ENCODE results near the gene ACKR4. TPM values are rescaled to one million over a fixed set of nuclear protein-coding genes. Genes with fewer than 3 reads are reported as not detected.
"Not testable (repeated sequence)": the region's sequence is repeated elsewhere in the genome, so short reads cannot be mapped to it uniquely, and the experiment has no call there.

Gene ACKR4
- total RNA-seq, 1 donor from 2014 or later, result 41.2 TPM

- DNase-seq, result no peak
Measured at GRCh38 chr3:132594498-132594897, 2.6 kb upstream of the ACKR4 start.

DNA sequence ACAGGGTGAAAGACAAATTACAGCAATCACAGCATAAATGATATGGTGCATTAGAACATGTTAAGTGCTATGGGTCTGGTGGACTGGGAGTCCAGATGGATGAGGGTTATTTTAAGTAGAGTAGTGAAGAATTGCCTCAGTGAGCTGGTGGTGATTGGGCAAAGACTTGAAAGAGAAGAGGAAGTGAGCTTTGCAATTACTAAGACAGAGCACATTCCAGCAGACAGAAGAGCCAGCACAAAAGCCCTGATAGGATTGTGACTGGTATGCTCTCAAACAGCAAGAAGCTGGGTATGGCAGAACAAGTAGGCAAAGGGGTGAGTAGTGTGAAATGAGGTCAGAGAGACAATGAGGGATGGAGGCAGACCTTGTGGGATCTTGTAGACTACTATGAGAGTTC, 2.1 kb upstream of the ACKR4 start:
- DNase-seq, result no peak

GRCh38 chr3:132596326-132596725, 744 bp upstream of the ACKR4 start:
- DNase-seq, result no peak

- no peak for DNase-seq
Measured at GRCh38 chr3:132597660-132598059, 590 bp downstream of the ACKR4 start.

DNA sequence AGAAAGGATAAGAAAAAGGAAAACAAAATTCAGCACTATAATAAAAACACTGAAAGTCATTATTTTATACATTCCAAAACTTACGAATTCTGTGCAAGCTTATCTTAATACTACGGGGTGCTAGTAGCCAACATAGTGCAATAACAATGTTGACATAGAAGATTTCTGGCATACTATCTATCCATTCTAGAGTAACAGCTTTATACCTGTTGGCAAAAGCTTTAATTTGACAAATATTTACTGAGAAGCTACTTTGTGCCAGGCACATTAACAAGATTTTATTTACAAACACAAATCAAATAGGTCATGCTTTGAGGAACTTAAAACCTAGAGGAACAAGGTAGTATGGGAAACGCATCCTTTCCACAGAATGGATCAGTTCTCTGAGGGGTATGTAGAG, 1.1 kb downstream of the ACKR4 start:
- DNase-seq, result no peak

DNA sequence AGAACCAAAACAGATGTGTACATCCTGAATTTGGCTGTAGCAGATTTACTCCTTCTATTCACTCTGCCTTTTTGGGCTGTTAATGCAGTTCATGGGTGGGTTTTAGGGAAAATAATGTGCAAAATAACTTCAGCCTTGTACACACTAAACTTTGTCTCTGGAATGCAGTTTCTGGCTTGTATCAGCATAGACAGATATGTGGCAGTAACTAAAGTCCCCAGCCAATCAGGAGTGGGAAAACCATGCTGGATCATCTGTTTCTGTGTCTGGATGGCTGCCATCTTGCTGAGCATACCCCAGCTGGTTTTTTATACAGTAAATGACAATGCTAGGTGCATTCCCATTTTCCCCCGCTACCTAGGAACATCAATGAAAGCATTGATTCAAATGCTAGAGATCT, 3.5 kb downstream of the ACKR4 start:
- DNase-seq, result not testable (repeated sequence)

DNA sequence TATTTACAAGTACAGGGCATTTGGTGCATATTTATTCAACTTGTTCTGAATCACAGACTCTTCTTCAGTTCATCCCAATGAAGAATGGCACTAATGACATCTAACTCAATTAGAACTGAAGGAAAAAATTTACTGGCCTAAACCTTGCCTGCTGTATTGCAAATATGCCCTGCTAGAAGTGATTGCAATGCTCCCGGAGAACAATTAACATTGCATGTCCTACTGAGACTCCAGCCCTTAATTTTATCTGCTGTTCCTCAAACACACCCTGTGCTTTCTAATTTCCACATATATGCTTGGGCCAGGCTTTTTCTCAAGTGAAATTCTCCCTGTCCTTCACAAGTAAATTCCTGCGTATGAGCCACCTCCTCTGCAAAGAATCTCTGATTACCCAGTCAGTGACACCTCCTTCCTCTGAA, 8.3 kb downstream of the ACKR4 start:
- no peak for DNase-seq

- DNase-seq, result peak; percentile 77
Measured at GRCh38 chr3:132606085-132606484, 9.0 kb downstream of the ACKR4 start.

GRCh38 chr3:132606620-132607019, 9.6 kb downstream of the ACKR4 start:
- DNase-seq, result not testable (repeated sequence)

DNA sequence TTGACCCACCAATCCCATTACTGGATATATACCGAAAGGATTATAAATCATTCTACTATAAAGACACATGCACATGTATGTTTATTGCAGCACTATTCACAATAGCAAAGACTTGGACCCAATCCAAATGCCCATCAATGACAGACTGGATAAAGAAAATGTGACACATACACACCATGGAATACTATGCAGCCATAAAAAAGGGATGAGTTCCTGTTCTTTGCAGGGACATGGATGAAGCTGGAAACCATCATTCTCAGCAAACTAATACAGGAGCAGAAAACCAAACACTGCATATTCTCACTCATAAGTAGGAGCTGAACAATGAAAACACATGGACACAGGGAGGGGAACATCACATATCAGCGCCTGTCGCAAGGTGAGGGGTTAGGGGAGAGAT, 18.2 kb downstream of the ACKR4 start:
- DNase-seq, result not testable (repeated sequence)

GRCh38 chr3:132615881-132616280, 18.8 kb downstream of the ACKR4 start:
- no peak for DNase-seq

- DNase-seq, result no peak
Measured at GRCh38 chr3:132616780-132617179, 19.7 kb downstream of the ACKR4 start.

- DNase-seq, result no peak
Measured at GRCh38 chr3:132622148-132622547, 25.1 kb downstream of the ACKR4 start.

GRCh38 chr3:132622761-132623160, 25.7 kb downstream of the ACKR4 start:
- DNase-seq, result no peak

GRCh38 chr3:132623646-132624045, 26.6 kb downstream of the ACKR4 start:
- no peak for DNase-seq

DNA sequence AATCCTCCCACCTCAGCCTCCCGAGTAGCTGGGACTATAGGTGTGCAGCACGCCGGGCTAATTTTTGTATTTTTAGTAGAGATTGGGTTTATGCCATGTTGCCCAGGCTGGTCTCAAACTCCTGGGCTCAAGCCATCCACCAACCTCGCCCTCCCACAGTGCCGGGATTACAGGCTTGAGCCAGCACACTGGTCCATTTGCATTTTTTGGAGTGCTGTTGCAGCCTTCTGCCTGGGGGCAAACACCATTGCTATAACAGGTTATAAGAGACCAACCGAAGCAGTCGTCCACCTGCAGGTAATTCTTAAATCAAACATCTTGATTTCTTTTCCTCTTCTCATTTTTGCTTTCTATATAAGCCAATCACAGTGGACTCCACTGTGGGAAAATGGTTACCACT, 27.7 kb downstream of the ACKR4 start:
- DNase-seq, result no peak

GRCh38 chr3:132625613-132626012, 28.5 kb downstream of the ACKR4 start:
- DNase-seq, result no peak

DNA sequence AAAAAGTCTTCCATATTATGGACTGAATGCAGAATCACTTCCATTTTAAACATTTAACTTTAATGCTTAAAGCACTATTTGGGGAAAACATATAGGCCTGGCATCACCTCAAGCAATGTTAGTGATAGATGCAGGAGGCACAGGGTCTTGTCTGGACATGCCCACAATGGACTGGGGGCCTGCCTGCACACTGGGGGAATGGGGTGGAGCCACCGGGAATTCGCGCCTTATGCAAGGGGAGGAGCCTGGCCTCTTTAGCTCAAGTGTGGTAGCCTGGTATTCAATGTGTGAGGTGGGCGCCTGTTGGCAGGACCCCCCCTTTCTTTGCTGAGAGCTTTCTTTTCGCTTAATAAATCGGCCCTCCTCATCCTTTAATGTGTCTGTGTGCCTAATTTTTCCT, 29.9 kb downstream of the ACKR4 start:
- DNase-seq, result no peak

GRCh38 chr3:132628157-132628556, 31.1 kb downstream of the ACKR4 start:
- DNase-seq, result no peak

DNA sequence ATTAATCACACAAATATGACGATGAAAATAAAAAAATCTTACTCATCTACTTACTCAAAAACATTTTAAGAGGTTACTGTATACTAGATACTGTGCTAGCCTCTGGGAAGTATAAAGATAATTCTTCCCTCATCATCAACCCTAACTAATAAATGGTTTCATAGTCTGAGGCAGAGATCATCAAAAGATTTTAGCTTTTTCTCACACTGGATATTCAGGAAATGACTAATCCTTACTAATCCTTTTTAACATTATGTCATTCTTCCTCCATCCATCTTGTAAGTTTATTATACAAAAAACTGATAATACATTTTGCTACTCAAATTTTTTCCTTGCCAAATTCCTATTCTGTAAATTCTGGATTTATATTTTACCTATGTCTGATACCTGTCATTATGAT, 32.9 kb downstream of the ACKR4 start:
- DNase-seq, result peak; percentile 32

- DNase-seq, result no peak
Measured at GRCh38 chr3:132630612-132631011, 33.5 kb downstream of the ACKR4 start.

- DNase-seq, result no peak
Measured at GRCh38 chr3:132635052-132635451, 38.0 kb downstream of the ACKR4 start.

DNA sequence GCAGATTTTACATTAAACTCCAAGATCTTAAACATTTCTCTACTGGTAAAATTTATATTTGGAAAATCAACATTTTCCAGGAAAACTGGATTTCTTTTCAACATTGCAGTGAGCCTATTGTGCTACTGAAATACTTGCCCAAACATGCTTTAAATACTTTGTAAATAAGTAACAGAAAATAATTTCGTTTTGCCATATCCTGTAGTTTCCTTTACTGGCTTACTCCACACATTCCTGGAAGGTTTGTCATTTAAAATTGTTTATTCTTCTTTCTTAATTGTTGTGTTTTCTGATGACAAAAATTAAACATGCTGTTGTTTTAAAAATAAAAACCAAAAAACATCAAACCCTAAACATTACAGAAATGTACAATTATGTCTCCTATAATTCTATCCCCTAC, 40.5 kb downstream of the ACKR4 start:
- DNase-seq, result no peak

GRCh38 chr3:132638706-132639105, 41.6 kb downstream of the ACKR4 start:
- no peak for DNase-seq

GRCh38 chr3:132641427-132641826, 44.4 kb downstream of the ACKR4 start:
- not testable (repeated sequence) for DNase-seq

Measured in skin of body (tissue), 2 donors.